HUDEP-2 (cell line): ENCODE measurements around the gene BPNT1.
"Not testable (repeated sequence)": the region's sequence is repeated elsewhere in the genome, so short reads cannot be mapped to it uniquely, and the experiment has no call there.

ENCODE experiments used
- DNase-seq, 76 experiments: peaks; one replicate each; lab custom pipeline; 2025; ENCODE audit not compliant: unreplicated experiment in 76 of 76; lab: John Stamatoyannopoulos, UW

Gene BPNT1, protein sequence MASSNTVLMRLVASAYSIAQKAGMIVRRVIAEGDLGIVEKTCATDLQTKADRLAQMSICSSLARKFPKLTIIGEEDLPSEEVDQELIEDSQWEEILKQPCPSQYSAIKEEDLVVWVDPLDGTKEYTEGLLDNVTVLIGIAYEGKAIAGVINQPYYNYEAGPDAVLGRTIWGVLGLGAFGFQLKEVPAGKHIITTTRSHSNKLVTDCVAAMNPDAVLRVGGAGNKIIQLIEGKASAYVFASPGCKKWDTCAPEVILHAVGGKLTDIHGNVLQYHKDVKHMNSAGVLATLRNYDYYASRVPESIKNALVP

DNA sequence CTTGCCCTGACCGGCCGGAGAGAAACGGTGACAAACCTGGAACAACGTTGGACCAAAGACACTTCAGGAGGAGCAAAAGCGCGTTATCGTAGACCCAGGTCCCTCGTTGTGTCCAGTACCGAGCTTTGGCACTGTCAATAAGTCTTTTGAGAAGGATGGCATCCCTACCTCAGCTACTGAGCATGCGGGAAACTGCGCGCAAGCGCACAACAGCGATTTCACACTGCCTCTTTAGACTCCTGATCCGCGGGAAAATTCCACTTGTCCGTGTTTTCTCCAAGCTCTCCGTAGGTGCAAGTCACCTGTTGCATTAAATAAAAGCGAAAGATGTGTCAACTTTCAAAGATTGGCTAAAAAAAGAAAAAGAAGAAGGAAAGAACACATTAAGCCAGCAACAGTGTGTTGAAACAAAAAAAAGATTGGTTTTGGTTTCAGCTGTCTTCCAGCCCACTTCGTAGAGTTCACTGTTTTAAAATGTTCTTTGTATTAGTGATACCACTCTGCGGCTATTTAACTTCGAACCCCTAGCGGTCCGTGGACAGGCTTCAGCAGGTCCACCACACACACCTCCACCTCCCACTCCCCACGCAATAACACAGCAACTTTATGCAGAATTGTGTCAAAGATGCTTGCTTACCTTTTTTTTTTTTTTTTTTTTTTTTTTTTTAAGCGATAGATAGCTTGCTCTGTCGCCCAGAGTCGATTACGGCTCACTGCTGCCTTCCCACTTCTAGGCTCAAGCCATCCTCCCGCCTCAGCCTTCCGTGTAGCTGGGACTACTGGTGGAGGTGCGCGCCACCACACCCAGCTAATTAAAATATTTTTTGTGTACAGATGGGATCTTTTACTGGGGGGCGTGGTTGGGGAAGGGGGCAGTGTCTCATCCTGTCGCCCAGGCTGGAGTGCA is at the start of gene BPNT1:
Gene BPNT1, minus strand, starts transcription at position 139 of the 907 bp plus-strand sequence. CDS start 9,942 bp downstream, outside the sequence.
- peak; percentile 8 to 95 (median 88) for DNase-seq

DNA sequence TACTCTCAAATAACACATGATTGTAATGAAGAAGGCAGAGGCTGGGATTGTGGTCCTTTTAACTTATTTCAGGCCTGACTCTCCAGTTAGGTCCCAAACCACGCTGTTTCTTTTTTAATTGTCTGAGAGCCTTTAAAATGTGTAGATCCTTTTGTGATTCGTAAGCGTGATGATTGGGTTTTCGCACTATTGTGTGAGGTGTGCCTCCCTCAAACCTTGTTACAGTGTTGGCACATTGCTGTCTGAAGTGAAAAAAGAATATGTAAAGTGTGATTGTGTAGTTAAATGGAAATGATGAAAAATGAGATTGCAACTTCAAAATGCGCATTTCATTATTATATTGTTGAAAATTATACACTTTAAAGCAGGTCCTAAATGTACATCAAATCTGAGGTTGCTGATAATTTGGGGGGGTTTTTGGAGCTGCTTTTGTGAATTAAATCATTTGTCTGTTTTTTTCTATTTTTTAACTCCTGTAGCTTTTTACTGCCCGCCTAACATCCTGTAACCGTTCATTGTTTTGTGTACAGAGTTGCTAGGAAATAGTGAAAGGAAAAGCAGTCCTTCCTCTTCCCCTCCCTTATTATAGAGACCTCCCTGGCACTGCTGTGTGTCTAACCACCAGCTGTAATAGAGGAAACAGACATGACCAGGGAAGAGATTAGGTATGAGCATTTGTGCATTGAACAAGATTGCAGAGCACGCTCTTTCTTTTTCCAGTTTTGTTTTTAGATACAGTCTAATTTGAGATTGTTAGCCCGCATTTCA is 47.6 kb upstream of the BPNT1 start:
- no peak for DNase-seq

DNA sequence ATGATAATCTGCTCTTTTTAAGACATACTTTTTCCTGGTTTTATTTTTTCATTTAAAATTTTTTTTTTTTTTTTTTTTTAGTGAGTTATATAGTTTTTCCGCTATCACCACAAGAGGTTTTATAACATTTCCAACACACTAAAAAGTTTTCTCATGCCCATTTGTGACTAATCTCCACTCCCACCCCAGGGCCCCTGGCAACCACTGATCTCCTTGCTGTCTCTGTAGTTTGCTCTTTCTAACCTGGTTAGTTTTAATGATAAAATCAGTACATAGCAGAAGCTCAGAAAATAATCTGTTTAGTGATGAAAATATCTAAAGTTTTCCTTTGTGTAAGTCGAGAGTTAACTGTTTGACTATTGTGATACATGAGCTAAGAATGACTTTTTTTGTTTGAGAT is 46.2 kb upstream of the BPNT1 start:
- no peak for DNase-seq

DNA sequence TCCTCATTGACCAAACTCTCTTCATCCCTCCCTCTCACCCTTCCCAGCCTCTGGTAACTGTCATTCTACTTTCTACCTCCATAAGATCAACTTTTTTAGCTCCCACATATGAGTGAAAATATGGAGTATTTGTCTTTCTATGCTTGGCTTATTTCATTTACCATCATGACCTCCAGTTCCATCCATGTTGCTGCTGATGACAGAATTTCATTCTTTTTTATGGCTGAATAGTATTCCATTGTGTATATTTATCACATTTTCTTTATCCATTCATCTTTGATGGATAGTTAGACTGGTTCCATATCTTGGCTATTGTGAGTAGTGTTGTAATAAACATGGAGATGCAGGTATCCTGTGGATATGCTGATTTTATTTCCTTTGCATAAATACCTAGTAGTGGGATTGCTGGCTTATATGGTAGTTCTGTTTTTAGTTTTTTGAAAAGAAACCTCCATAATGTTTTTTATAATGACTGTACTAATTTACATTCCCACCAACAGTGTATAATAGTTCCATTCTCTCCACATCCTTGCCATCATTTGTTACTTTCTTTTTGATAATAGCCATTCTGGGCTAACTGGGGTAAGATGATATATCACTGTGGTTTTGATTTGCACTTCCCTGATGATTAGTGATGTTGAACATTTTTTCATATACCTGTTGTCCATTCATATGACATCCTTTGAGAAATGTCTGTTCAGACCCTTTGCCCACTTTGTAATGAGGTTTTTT is 40.1 kb upstream of the BPNT1 start:
- no peak for DNase-seq

DNA sequence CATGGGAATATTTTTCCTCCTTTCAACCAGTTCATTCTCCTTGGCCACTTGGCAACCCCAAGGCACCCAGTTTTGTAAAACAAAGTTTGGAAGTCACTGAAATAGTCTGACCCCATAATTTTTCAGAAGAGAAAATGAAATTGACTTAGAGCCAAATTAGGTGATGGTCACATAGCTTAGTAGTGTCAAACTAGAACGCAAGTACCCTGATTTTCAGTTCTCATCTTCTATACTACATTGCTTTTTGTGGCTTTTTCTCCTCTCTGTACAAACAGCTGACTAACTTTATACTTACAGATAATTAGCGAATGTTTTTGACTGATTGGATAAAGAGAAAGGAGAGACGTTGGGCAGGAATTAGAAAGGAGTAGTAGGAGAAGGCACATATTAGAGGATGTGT is 37.5 kb upstream of the BPNT1 start:
- no peak for DNase-seq

- DNase-seq: no peak
Observed at GRCh38 chr1:220124542-220124941, 35.0 kb upstream of the BPNT1 start.

DNA sequence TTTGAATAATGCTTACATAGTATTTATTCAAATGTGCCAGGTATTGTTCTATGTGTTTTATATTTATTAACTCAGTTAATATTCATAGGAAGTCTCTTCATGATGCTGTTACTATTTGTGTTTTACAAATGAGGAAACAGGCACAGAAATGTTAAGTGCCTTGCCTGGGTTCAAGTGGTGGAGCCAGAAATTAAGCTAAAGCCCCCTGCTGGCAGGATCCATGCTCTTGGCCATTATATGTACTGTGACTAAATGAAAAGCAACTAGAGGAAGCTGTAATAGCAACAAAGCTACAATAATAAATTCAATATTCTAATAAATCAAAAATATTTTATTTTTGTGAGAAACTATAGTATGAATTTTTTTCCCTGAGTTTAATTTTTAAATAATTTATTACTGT is 34.3 kb upstream of the BPNT1 start:
- peak in 25 of 76 experiments; percentile 1 to 30 (median 4) for DNase-seq

DNA sequence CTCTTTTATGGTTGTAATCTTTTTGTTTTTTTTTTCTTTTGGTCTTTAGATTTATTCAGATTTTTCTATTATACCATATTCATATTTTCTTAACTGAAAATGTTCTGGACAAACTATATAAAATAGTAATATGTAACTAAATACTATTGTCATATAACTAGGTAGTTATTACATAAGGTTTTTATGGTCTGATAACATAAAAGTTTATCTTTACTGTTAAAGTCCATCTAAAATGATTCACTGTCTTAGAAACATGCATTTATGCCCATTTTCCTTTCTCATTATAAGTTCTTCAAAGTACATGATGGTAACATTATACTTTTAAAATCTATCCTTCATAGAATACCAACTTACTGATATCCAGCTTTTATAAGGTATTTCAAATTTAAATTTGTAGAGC is 33.5 kb upstream of the BPNT1 start:
- DNase-seq: no peak

- DNase-seq: no peak
Observed at GRCh38 chr1:220121791-220122530, 32.4 kb upstream of the BPNT1 start.

- DNase-seq: no peak
Observed at GRCh38 chr1:220119043-220119512, 29.5 kb upstream of the BPNT1 start.

GRCh38 chr1:220113136-220113695 is 23.6 kb upstream of the BPNT1 start:
- DNase-seq: peak in 13 of 76 experiments; percentile 7 to 39 (median 16)

GRCh38 chr1:220112600-220112999 is 23.0 kb upstream of the BPNT1 start:
- not testable (repeated sequence) for DNase-seq

- not testable (repeated sequence) for DNase-seq
Observed at GRCh38 chr1:220110473-220110872, 20.9 kb upstream of the BPNT1 start.

DNA sequence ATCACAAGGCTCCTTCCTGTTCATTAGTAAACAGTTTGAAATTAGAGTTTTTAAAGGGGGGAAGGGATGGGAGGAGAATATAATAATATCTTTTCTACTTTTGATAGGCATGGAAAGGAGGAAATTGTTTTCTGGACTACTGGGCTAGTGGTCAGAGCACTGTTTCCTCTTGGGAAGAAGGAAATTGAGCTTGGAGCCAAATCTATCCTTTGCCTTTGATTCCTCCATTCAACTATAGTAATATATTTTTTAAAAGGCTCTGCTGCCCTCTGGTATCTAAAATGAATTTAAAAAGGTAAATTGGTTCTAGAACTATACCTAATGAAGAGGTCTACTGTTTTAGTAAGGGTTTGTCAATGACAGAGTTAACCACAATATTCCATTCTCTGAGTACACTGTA is 10.2 kb upstream of the BPNT1 start:
- no peak for DNase-seq

DNA sequence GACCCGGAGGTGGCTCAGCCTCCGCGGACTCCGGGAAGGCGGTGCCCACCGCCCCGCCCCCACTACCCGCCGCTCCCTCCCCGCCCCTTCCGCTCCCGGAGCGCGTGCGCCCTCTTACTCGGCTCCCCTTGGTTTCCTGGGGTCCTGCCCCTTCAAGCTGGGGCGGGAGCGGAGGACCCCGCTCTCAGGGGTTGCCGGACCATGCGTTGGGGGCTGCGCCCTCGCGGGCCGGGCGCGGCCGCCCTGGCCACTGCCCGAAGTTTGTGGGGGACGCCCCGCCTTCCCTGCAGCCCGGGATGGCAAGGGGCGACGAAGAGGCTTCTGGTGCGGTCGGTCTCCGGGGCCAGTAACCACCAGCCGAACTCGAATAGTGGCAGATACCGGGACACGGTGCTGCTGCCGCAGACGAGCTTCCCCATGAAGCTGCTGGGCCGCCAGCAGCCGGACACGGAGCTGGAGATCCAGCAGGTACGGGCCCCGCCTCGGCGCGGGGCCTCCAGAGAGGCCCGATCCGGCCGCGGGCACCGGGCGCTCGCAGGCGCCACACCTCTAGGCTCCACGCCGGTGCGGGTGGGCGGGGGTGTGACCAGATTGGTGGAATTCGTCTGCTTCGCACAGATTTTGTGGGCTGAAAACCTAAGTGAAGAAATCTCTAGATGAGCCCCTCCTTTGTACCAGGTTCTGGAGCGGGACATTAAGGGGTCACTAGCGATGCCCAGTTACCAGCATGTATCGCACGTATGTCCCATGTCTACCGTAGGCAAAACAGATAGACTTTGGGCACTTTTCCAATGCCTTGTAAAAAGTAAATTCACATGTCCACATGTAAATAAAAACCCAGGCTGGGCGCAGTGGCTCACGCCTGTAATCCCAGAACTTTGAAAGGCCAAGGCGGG is 4.7 kb upstream of the BPNT1 start, which contains the start of gene IARS2:
Gene IARS2, plus strand, starts transcription at position 117 of the 896 bp plus-strand sequence. Its CDS starts 85 bp downstream, at position 202.
- peak in 75 of 76 experiments; percentile 19 to 89 (median 72) for DNase-seq

DNA sequence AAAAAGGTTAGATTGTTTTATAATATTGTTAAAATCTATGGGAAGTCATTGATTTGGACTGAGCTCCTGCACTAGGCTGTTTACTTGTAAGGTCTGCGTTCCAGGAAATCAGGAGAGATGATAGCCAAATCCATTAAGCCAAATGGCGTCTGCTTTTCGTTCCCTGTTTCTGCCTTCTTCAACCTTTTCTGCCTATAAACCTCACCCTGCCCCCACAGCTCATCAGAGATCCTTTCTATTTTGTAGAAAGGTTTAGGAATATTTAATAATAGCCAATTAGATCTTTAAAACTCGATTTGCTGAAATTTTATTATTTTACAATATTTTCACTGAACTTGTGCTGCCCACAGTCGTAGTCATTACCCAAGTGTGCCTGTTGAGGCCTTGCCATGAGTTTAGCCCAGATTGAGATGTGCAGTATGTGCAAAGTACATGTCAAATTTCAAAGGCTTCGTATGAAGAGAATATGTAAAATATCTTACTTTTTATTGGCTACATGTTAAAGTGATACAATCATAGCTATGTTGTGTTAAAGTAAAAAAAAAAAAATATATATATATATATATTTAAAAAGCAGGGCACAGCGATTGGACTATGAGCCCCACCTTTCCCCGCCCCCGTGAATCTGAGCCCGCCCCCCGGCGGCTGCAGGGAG is 3.9 kb upstream of the BPNT1 start:
- no peak for DNase-seq

DNA sequence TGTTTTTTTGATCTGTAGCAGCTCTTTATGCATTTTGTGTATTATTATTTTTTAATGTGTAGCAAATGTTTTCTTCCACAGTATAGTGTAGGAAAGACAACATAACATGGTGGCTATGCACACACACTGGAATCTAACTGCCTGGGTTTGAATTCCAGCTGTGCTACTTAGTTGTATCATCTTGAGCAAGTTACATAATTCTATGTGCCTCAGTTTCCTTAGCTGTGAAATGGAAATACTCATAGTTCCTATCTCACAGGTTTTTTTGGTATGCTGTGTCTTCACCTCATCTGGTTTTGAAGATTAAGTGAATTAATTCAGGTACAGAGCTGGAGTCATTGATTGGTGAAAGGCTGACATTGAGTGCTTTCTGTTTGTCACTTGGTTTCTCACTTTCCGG is 3.1 kb upstream of the BPNT1 start:
- DNase-seq: no peak
